Bone marrow (tissue), 2 donors: ENCODE data around the gene RALB.
"Not testable (repeated sequence)": the region's sequence is repeated elsewhere in the genome, so short reads cannot be mapped to it uniquely, and the experiment has no call there.

Experiments used
- DNase-seq, 2 donors: peaks; one replicate each; lab custom pipeline; 2025; lab: John Stamatoyannopoulos, UW

The RALB gene

GRCh38 chr2:120224735-120225548 lies 27.7 kb upstream of the RALB start:
- DNase-seq, result no peak

GRCh38 chr2:120225549-120226065 lies 27.0 kb upstream of the RALB start:
- no peak for DNase-seq

GRCh38 chr2:120226316-120226715 lies 26.3 kb upstream of the RALB start:
- DNase-seq, result no peak

DNA sequence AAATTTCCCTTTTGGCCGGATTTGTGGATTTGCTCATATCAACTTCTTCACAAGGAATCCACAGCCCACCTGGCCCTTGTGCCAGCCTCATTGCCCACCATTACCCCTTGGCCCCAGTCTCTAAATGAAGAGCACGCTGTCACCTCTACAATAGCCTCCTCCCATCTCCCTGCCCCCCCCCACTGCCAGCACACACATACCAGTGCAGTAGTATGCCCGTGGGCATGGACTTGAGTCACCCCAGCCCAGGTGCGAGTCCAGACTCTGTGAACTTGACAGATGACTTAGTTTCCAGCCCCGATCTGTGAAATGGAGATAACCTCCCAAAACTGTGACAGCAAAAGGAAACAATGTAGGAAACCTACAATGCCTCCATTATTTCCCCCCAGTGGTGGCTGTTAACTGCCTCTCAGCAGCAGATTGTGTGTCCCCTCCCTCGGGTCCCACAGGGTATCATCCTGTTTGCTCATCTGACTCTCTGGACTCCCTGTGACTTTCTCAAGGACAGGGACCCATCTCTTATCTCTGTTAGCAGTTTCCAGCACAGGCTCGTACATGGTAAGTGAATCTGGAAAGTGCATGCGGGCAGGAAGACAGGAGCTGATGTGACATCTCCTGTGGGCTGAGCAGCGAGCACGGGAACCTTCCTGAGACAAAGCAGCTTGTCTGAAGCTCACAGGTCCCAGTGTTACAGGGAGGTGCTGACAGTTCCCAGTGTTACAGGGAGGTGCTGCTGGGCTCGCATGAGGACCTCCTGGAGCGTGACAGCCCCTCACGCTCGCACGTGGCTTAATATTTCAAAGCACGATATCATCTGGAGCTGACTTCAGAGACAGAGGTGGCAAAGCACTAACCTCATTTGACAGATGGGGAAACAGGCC lies 25.3 kb upstream of the RALB start:
- no peak for DNase-seq

- no peak for DNase-seq
These were observed 24.1 kb upstream of the RALB start for GRCh38 chr2:120228503-120228902.

- DNase-seq, result no peak
These were observed 23.3 kb upstream of the RALB start for GRCh38 chr2:120229341-120229740.

GRCh38 chr2:120230515-120231471 lies 21.9 kb upstream of the RALB start:
- DNase-seq, result no peak

GRCh38 chr2:120231564-120231973 lies 21.1 kb upstream of the RALB start:
- no peak for DNase-seq

DNA sequence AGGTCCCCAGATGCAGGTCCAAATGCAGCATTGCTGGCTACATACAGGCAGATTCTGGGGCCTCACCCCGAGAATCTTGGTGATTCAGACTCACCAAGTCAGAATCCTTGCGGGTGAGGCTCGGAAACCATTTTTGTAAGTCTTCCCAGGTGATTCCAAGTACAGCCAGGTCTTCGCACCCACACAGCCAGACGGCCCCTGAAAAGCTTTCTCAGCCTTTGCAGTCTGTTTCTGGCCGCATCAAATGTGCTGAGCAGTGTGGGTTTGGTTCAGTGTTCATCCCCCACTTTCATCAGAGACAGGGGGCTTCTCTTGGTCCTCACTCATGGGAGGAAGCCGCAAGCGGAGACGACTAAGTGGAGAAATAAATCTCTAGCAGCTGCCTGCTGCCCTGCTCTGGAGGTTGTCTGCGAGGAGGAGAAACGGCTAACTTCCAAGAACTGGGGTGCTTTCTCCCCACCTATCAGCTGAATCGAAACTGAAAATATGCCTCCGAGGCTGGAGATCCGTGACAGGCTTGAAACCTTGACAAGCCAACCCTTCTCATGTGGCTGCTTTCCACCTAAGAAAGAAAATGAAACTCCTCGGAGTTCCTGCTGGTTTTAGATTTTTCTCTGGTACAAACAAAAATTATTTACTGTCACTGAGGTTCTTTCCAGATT lies 20.5 kb upstream of the RALB start:
- peak in 1 of 2 donors; percentile 82 for DNase-seq

DNA sequence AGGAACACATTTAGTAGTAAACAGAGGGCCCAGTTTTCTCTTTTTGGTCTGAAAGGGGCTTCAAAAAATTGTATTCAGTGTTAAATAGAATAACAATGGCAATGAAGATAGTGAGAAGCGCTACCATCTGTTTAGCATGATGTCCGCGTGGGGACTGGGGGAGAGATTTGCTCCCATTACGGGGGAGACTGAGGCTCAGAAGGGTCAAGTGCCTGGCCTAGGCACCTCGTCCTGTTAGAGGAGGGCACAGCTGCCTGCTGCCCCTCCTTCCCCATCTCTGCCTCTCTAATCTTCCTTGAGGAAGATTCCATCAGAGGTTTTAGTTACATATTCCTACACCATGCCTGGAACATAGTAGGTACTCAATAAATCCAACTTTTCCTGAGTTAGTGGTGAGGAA lies 19.4 kb upstream of the RALB start:
- DNase-seq, result no peak

DNA sequence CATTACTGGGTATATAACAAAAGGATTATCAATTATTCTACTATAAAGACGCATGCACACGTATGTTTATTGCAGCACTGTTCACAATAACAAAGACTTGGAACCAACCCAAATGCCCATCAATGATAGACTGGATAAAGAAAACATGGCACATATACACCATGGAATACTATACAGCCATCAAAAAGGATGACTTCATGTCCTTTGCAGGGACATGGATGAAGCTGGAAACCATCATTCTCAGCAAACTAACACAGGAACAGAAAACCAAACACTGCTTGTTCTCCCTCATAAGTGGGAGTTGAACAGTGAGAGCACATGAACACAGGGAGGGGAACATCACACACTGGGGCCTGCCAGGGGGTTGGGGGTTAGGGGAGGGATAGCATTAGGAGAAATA lies 17.5 kb upstream of the RALB start:
- DNase-seq, result not testable (repeated sequence)

DNA sequence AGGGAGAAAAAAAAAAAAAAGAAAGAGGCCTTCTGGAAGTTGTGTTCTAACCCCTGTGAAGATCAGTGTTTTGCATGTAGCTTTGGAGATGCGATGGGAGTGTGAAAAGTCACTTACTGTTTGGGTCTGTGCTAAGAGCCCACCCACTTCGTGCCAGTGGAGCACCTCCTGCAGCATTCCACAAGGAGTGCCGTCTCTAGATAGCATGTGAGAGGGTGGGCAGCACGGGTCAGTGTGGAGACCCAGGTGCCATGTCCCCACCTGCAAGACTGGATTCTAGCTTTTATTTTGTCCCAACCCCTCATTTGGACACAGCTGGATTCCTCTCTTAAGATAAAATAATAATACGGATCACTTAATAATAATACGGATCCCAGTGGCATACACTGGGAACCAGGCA lies 17.0 kb upstream of the RALB start:
- no peak for DNase-seq

DNA sequence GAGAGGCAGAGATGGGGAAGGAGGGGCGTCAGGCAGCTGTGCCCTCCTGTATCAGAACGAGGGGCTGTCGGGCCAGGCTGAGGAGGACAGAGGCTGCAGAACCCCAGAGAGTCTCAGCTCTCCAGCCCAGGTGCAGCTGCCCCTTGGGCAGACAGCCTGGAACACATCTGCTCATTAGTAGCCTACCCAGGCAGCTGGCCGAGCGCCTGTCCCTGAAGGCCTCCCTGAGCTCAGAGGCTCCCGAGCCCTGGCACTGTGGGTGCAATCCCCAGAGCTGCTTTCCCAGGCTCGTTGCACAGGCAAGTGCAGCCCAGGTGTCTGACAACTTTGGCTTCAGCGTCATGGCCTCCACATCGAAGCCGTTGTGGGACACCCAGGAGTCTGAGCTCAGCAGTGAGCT lies 16.3 kb upstream of the RALB start:
- no peak for DNase-seq

GRCh38 chr2:120236791-120237190 lies 15.9 kb upstream of the RALB start:
- no peak for DNase-seq

DNA sequence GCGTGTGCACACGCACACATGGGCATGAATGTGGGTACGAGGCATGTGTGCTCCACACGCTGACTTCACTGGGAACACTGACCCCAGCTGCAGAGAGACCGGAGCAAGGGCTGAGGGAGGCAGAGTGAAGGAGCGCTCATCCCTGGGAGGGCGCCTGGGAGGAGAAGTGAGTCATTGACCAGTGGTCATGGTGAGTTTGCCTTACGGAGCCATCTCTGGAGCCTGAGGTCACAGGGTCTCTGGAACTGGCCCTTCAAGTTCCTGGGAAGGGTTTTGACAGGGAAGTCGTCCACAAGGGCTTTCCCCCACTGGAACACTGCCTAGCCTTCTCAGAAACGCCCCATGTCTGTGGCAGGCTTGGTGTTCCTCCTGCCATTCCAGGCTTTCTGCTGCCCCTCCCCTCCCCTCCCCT lies 15.2 kb upstream of the RALB start:
- DNase-seq, result no peak

DNA sequence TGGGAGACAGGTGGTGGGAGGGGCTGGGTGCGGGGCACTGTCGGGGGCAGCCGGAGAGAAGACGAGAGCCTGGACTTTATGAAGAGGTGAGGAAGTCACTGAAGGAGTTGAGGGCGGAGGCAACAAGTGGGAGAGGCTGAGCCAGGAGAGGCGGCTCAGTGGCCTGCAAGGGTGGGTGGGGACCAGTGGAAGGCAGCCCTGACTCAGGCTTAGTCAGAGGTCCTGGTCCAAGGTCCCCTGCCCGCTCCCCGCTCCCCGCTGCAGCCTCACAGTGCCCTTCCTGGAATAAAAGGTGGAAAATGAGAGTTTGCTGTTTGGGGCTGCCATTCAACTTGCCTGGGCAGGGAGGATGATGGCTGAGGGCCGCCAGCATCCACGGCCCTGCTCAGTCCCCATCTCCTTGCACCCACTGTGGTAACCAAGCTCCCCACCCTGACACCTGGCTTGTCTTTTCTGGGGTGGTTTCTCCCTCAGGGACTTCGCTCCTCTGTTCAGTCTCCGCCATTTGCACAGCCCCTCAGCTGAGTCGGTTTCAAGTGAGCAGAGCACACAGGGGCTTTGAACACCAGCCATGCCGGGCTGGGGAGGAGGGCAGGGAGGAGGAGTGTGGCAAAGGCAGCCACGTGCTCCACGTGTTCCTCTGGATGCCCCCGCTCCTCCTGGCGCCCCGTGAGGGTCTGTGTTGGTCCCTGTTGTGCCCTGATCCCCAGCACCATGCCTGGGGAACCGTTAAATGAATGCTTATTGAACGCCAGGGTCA lies 13.7 kb upstream of the RALB start:
- no peak for DNase-seq

DNA sequence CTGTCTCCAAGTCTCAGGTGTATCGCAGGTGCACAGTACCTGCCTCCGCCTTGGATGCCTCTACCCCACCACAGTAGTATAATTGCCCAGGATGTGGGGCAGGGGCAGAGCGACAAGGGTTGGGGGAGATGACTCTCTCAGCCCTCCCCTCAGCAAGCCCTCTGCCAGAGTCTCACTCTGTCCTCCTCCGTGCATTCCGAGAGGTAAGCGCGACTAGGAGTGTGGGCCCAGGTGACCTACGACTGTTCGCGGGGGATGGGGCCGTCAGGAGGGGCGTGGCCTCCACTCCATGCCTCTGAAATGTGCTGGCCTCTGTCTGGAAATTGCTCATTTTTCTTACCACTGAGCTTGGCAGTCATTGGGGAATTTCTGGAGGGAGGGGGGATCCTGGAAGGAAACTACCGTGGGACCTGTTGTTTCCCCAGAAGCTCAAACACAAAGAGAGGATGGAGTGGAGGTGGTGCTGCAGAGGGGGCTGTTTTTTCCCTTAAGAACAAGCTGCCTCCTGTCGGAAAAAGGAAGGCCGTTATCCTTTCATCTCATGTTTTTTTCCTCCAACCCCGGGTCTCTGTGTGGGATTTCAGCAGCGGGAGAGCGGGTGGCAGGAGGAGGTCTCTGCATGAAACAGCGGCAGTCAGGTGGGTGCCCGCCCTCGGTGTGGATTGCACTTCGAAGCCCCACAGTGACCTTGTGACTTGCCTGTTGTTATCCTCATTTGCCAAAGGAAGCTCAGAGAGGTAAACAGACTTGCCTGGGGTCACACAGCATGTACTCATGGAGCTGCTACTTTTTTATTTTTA lies 13.0 kb upstream of the RALB start:
- DNase-seq, result no peak

DNA sequence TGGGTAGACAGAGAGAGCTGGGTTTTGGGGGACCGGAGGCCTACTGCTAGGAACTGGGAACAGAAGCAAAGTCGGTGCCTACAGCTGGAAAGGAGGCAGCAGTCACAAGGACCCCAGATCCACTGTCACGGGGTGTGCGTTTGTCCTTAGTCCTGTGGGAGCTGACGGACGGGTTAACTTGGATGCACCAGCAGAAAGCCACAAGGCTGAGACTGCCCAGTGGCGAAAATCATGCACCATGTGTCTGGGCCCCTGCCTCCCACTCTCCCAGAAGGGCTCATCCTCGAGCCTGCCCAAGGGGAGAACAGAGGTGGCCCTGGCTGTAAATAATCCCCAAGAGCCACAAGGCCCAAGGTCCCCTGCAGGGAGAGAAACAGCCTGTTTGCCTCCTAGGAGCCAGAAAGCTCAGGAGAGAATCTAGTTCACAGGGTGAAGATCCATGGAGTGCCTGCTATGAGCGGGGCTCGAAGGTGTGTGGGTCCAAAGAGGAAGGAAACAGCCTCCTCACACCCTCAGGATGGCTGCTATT lies 11.7 kb upstream of the RALB start:
- no peak for DNase-seq

GRCh38 chr2:120241684-120242083 lies 11.0 kb upstream of the RALB start:
- DNase-seq, result no peak
